Fibroblast of peridontal ligament (primary cell): ENCODE results near the gene POLR1E.

Experiments
- DNase-seq: peaks from one replicate; pipeline ENCODE4 v3.0.0-alpha.2; 2010; ENCODE audit errors: extremely low read depth

POLR1E gene

DNA sequence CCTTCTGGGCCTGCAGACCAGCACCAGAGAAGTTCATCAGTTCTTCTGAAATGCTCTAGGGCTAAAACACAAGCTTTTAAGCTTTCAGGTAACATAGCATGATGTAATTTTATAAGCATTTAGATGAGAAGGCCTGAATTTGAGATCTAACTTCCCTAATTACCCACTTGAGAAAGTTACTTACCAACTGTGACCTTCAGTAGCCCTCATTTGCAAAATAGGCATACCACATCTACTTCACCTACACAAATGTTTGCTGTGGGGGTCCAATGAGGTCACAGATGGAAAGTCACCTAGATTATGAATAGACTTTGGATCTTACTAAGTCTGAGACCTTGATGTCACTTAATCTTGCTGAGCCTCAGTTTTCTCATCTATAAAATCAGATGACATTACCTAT, 53.9 kb downstream of the POLR1E start:
- no peak for DNase-seq

DNA sequence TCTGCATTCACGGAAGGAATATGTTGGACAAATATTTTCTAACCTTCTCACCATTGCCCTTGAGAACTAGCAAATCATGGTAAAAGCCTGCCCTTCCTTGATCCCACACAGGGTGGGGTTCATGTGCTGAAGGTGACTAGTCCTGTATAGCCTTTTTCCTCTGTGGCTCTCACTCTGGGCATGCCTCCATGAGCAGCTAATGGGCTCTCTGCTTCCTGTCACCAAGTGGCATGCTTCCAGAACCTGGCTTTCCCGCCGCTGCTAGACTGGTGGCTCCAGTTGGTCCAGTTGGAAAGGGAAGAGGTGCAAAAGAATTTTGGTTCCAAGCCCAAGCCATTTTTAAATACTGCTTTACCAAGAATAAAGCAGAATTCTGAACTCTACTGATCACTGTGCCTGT, 54.9 kb downstream of the POLR1E start:
- DNase-seq: no peak

DNA sequence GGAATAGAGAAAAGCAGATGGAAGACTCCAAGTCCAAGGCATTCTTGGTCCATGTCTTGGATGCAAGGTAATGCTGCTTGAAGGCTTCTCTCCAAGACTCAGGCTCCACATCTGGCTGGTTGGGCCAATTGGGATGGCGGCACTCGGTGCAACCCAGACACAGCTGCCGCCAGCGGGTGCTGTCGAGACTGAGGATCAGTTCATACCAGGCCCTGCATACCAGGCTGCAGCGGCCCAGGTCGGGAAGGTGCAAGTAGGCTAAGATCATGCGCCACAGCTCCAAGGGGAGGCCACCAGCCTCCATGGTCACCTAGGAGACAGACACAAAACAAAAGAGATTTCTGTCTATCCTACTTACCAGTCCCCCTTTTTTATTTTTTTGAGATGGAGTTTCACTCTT, 55.7 kb downstream of the POLR1E start:
- no peak for DNase-seq

DNA sequence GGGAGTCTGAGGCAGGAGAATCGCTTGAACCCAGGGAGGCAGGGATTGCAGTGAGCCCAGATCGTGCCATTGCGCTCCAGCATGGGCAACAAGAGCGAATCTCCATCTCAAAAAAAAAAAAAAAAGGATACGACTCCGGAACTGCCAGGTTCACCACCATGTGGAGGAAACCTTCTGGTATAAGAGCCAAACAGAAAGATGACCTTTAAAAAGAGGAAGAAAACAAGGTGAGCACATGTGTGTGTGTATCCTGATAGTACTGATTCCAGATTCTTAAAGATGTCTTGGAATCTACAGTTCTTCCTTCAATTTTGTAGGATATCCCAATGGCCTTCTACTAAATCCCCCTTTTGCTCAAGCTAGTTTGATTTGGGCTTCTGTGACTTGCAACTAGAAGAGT, 56.7 kb downstream of the POLR1E start:
- DNase-seq: no peak

DNA sequence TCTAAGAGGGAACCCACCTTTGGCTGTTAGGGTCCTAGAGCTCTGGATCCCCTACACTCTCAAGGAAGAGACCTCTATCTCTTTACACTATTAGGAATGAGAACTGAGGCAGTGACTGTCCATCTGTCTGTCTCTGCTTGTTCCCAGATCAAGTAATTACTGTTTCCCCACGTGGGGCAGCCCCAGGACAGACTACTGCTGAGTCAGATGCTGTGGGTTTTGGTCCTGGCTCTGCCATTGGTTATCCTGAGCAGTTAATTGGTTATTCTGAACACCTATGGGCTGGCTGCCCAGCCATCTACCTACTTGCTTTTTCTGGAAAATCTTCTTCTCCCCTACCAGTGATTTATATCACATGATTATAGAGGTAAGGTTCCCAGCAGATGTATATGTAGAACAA, 57.1 kb downstream of the POLR1E start:
- DNase-seq: no peak

DNA sequence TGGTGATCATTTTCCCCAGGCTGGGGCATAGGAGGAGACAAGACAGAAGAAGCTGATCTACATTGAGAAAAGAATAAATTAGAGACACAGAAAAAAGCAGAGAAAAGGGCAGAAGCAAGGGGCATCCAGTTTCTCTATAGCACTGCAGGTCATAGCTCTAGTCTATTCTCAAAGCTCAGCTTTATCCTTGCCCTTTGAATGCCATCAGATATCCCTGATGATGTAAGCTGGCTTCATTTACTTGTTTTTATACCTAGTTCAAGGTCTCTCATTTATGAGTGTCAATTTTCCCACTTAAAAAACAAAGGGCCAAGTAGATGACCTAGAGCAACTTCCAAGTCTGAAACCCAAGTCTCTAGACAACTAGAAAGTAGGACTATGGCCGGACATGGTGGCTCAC, 57.7 kb downstream of the POLR1E start:
- no peak for DNase-seq

DNA sequence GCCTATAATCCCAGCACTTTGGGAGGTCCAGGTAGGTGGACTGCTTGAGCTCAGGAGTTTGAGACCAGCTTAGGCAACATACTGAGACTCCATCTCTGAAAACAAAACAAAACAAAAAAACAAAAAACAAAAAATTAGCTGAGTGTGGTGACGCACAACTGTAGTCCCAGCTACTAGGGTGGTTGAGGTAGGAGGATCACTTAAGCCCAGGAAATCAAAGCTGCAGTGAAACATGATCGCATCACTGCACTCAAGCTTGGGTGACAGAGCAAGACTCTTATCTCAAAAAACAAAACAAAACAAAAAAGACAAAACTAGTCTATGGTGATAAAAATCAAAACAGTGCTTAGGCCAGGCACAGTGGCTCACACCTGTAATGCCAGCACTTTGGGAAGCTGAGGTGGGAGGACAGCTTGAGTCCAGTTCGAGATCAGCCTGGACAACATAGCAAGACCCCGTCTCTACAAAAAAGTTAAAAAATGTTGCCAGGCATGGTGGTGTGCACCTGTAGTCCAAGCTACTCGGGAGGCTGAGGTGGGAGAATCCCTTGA, 61.7 kb downstream of the POLR1E start:
- DNase-seq: no peak

DNA sequence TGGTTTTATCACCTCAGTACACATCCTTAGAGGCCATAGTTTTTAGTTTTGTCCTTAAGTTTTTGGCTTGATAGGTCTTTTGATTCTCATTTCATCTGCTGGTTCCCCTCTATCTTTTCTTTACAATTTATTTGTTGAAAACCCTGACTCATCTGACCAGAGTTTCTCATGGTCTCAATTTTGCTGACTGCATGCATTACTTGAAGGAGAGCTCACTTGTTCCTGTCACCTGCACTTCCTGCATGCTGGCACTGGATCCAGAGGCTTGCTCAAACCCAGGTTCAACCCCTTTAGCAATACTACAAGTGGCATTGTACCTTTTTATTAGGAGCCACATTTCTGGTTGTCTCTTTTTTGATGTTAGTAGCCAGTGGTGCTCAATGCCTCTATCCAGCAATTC, 63.8 kb downstream of the POLR1E start:
- DNase-seq: no peak

DNA sequence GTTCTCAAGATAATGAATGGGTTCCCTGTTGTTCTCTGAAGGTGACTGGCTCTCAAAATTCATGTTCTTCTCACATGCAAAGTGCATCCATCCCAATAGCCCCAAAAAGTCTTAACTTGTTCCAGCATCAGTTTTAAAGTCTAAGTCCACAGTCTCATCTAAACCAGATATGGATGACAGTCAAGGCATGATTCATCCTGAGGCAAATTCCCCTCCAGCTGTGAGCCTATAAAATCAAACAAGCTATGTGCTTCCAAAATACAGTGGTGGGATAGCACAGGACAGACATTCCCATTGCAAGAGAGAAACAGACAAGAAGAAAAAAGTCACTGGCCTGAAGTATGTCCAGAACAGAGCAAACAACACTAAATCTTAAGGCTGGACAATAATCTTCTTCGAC, 65.0 kb downstream of the POLR1E start:
- peak; percentile 72 for DNase-seq

DNA sequence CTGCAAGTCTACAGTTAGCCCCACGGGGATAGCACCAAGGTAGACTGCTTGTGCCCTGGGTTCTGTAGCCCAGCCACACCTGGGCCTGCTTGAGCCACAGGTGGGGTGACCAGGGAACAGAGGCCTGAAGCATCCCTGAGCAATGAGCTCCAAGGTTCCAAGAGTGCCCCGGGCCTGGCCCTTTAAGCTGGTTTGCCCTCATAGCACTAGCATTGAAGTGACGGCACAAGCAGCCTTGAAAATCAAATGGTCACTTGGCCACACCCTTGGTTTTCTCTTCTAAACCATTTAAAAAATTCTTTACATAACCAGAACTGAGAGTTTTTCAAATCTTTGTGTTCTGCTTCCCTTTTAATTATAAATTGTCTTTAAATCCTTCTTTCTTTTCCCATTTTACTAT, 65.7 kb downstream of the POLR1E start:
- DNase-seq: no peak

DNA sequence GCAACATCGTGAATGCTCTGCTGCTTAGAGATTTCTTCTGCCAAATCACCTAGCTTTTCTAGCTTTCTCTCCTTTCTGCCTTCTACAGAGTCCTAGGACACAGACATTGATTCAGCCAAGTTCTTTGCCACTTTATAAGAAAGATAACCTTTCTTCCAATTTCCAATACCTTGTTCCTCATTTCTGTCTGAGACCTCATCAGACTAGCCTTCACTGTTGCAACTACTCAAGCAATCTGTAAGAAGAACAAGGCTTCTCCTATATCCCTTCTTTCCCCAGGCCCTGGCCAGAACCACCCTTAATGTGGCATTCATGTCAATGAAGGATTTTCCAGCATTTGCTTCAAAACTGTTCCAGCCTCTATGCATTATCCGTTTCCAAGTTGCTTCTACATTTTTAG, 66.1 kb downstream of the POLR1E start:
- DNase-seq: no peak
